ENCODE results near the gene CCDC8. TPM values are rescaled to one million over a fixed set of nuclear protein-coding genes. Genes with fewer than 3 reads are reported as not detected.
"Not testable (repeated sequence)": the region's sequence is repeated elsewhere in the genome, so short reads cannot be mapped to it uniquely, and the experiment has no call there.

The CCDC8 gene, protein sequence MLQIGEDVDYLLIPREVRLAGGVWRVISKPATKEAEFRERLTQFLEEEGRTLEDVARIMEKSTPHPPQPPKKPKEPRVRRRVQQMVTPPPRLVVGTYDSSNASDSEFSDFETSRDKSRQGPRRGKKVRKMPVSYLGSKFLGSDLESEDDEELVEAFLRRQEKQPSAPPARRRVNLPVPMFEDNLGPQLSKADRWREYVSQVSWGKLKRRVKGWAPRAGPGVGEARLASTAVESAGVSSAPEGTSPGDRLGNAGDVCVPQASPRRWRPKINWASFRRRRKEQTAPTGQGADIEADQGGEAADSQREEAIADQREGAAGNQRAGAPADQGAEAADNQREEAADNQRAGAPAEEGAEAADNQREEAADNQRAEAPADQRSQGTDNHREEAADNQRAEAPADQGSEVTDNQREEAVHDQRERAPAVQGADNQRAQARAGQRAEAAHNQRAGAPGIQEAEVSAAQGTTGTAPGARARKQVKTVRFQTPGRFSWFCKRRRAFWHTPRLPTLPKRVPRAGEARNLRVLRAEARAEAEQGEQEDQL
- total RNA-seq = not detected

DNA sequence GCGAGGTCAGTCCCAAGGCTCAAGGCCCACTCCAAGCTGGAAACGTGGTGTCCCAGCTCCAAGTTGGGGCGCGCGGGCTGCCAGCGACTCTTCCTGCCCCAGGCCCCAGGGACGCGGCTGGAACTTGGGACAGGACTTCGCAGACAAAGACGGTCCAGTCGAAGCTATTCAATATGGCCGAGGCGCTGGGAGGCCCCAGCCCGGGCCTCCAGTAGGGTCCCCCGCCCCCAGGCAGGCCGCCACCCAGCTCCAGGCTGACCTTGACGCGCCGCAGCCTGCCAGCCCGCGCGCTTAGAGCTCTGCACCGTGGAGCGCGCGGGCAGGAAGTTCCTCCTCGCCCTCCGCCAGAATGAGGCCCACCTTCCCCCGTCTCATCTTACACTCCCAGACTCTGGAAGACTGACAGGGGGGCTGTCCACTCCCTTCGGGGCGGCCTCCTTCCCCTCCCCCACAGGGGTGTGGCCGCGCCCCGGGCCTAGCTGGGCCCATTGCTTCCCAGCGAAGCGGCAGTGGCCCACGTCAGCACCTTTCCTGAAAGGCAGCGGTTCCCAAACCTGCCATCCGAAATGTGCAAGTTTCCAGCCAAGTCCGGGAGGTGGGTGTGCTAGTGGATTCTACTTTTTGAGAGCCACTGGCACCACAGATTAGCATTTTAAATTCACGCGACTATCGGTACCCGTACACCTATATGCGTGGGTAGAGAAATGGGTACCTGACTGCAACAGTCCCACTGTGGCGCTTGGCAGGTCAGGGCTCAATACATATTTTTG, at the start of gene CCDC8:
CCDC8 (minus strand) TSS at position 303 of the 770 bp plus-strand sequence. CDS start 754 bp downstream, outside the sequence.
- CTCF ChIA-PET = no interaction called here

DNA sequence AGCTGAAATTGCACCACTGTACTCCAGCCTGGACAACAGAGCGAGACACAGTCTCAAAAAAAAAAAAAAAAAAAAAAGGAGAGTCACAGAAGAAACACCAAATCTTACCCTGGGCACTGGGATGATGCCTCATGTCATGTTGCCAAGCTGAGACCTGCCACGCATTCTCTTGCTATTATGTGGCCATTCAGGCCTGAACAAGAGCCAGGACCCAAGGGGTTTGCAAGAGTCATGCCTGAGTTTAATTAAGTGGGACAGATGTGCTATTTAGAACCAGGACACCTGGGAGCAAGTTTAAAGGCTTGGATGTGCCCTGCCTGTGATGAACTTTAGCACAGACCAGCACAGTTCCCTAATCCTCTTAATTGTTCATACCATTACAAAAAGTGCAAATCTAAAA, 48.2 kb upstream of the CCDC8 start:
- CTCF ChIA-PET = interaction anchor here (1.0 kb wide), 1 partner anchor 10 kb away, joined by 3 read pairs; no protein-coding TSS in a partner anchor
- POLR2A ChIA-PET = no interaction called here

More for the DNA sequence above, at the start of gene CCDC8:
- POLR2A ChIA-PET = no interaction called here

DNA sequence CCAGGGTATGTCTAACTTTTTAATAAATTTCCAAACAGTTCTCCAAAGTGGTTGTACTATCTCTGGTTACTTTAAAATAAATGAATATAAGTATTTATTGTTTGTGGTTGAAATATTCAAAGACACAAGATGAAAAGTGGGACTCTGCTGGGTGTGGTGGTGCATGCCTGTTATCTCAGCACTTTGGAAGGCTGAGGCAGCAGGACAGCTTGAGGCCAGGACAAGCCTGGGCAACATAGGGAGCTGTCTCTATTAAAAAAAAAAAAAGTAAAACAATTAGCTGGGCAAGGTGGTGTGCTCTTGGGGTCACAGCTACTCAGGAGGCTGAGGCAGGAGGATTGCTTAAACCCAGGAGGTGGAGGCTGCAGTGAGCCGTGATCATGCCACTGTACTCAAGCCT, 47.6 kb upstream of the CCDC8 start:
- ChIA-PET POLR2A (no interaction called here), CTCF (interaction anchor here (1.0 kb wide), 1 partner anchor 10 kb away, joined by 3 read pairs; no protein-coding TSS in a partner anchor)

DNA sequence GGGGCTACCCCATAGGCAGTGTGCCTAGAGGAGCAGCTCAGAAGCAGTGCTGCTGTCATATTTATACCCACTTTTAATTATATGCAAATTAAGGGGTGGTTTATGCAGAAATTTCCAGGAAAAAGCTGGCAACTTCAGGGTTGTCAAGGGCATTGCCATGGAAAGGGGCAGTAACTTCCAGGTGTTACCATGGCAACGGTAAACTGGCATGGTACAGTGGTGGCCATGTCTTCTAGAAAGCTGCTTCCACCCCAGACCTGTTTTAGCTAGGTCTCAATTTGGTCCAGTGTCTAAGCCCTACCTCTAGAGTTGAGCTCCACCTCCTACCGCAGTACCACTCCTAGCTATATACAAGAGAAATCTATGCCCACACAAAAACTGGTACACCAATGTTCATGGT, 46.7 kb upstream of the CCDC8 start:
- CTCF ChIA-PET = no interaction called here
- POLR2A ChIA-PET = no interaction called here

DNA sequence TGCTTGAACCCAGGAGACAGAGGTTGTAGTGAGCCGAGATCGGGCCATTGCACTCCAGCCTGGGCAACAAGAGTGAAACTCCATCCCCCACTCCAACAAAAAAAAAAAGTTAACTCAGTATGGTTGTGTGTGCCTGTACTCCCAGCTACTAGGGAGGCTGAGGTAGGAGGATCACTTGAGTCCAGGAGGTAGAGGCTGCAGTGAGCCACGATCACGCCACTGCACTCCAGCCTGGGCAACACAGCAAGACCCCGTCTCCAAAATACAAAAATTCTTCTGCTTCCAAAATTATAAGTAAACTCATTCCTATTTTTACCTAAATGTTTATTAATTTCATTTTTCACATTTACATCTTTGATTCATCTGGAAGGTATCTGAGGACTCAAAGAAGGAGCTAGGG, 43.6 kb upstream of the CCDC8 start:
- CTCF ChIA-PET = no interaction called here
- POLR2A ChIA-PET = no interaction called here

DNA sequence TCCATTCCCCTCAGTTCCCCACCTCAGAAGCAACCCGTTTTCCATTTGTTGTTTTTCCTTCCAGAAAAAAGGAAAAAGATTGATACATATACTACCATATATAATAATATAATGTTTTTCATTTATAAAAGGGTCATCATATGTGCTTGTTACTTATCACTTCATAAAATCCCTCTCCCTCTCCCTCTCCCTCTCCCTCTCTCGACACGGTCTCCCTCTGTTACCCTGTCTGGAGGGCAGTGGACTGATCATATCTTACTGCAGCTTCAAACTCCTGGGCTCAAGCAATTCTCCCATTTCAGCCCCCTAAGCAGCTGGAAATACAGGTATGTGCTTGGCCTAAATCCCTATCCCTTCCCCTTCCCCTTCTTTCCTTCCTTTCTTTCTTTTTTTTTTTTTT, 40.9 kb upstream of the CCDC8 start:
- POLR2A ChIA-PET = no interaction called here
- CTCF ChIA-PET = interaction anchor here (0.7 kb wide), 1 partner anchor 40 kb away, joined by 3 read pairs; no protein-coding TSS in a partner anchor

DNA sequence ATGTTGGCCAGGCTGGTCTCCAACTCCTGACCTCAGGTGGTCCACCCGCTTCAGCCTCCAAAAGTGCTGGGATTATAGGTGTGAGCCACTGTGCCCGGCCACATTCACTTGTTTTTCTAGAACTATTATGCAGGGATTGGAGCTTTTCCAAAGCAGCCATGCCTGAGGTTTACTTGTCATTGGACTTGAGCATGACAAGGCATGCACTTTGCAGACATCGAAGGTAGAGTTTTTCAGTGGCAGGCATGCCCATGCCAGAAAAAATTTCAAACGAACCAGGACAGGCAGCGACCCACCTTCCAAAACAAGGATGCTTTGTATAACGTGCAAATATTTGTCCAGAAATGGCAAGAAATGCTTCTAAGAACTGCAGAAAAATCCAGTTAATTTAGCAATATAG, 40.3 kb upstream of the CCDC8 start:
- ChIA-PET CTCF (no interaction called here), POLR2A (no interaction called here)

DNA sequence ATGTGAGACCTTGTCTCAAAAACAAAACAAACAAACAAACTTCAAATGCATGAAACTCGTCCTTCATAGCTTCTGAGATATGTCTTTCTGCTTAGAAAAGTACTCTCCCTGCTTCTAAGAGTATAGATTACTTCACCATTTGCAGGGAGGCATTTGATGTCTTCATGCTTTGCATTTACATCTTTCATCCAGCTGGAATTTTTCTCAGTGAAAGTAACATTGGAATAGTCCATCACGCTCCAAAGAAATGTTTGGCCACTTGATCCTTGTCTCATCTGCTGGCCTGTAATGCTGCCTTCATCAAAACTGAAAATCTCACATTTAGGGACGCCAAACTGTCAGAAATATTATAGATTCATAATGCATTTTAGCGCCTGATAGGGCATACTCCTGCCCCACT, 38.8 kb upstream of the CCDC8 start:
- ChIA-PET CTCF (interaction anchor here (1.0 kb wide), 1 partner anchor 16 kb away, joined by 3 read pairs; no protein-coding TSS in a partner anchor), POLR2A (no interaction called here)

DNA sequence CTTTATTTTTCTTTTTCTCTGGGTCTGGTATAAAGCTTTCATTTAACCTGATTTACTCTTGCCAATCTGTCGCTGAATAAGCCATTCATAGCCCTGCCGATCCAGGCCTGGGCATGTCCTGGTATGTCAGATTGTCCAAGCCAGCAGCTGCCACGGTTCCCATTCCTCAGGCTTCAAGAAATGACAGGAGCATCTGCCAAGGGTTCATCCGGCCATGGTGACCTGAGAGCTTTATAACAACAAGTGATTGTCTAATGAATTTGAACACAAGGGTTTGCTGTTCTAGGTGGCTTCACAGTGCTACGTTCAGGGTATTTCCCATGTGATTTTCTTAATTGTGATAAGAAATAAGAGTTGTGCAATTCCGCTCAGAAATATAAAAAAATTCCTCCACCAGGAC, 38.0 kb upstream of the CCDC8 start:
- ChIA-PET CTCF (interaction anchor here (0.9 to 1.0 kb wide), 2 partner anchors 10 to 17 kb away, joined by 3 read pairs; no protein-coding TSS in a partner anchor), POLR2A (interaction anchor here (0.7 kb wide), 1 partner anchor 15 kb away, joined by 3 read pairs; no protein-coding TSS in a partner anchor)

DNA sequence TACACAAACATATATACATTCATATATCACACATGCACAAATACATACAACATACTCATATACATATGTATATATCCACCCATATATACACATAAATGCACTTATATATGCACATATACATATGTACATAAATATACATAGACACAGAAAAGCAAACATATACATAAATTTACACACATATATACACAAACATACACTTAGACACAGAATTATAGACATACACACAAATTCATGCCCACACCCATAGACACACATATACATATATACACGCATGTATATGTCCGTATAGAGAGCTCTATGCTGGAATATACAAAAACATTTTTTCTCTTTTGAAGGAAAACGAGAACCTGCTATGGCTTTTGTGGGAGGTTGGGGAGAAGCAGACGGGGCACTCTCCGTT, 37.4 kb upstream of the CCDC8 start:
- POLR2A ChIA-PET = no interaction called here
- CTCF ChIA-PET = interaction anchor here (0.9 kb wide), 1 partner anchor 11 kb away, joined by 3 read pairs; no protein-coding TSS in a partner anchor

DNA sequence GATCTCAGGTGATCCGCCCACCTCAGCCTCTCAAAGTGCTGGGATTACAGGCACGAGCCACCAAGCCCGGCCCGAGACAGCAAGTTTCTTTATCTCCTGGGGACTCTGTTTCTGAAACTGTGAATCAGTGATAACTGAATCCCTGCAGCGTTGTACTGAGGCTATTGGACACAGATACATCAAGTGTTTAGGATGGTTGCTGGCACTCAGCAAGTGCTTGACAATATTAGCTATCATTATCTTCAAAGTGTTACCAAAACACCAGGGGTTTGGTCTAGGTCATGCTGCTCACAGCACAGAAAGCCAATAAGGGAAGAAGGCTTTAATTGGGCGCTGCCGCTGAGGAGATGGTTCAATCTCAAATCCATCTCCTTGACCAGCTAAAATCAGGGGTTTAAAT, 35.9 kb upstream of the CCDC8 start:
- CTCF ChIA-PET = interaction anchor here (0.6 kb wide), 1 partner anchor 205 kb away, joined by 3 read pairs; no protein-coding TSS in a partner anchor
- POLR2A ChIA-PET = no interaction called here

DNA sequence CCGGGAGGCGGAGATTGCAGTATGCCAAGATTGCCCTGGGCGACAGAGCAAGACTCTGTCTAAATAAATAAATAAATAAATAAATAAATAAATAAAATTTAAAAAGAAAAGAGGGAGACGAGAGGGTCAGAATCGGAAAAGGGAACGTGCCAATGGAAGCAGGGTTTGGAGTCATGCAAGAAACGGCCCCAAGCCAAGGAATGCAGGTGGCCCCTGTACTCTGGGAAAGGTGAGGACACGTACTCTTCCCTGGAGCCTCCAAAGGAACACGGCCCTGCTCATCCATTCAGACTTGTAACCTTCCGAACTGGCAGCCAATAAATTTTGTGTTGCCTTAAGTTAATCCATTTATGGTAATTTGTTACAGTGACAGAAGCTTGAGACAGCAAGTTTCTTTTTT, 35.2 kb upstream of the CCDC8 start:
- CTCF ChIA-PET = interaction anchor here (0.6 kb wide), 2 partner anchors 25 to 205 kb away, joined by 3 read pairs; no protein-coding TSS in a partner anchor

DNA sequence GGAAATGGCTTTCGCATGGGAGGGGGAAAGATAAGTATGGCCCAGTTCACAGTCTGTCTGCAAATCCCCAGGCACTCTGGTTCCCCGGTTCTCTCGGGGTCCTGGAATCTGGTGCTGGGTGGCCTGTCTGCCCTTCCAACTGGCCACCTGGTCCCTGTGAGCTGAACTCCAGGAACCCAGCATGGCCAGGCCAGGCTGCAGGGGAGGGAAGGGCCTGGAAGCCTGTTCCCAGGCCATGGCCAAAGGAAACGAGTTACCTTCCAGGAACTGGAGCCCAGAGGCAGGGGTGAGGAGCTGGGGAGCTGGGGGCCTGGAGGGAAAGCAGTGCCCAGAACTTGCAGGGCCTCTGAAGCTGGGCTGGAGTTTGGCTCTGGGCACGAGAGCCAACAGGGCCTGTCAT, 34.5 kb upstream of the CCDC8 start:
- ChIA-PET CTCF (no interaction called here), POLR2A (no interaction called here)

More for the DNA sequence above, 35.2 kb upstream of the CCDC8 start:
- POLR2A ChIA-PET = no interaction called here

DNA sequence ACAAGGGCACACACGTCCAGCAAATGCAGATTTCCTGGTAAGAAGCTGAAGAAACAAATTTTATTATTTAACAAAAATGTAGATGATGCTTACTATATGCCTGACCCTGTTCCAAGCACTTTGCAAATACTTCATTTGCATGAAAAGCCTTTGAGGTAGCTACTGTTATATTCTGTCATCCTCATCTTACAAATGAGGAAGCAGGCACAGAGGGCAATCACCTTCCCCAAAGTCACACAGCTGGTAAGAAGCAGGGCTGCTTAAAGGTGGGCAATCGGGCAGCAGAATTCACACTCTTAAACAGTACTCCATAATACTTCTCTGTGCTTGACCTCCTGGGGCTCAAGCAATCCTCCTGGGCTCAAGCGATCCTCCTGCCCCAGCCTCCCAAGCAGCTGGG, 33.6 kb upstream of the CCDC8 start:
- POLR2A ChIA-PET = no interaction called here
- CTCF ChIA-PET = interaction anchor here (0.6 to 0.8 kb wide), 2 partner anchors 90 to 134 kb away, joined by 3 to 4 read pairs; no protein-coding TSS in a partner anchor

DNA sequence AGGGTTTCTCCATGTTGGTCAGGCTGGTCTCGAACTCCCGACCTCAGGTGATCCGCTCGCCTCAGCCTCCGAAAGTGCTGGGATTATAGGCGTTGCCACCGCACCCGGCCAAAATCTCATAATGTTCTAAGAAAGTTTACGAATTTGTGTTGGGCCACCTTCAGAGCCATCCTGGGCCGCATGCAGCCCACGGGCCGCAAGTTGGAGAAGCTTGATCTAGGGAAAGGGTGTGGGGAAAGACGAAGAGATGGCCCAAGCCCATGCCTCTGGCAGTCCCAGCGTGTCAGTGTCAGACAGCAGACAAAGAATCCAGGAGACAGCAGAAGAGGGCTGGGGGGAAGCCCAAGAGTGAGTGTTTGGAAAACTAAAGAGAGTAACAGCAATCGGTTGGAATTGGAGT, 32.7 kb upstream of the CCDC8 start:
- POLR2A ChIA-PET = interaction anchor here (0.6 kb wide), 1 partner anchor 12 kb away, joined by 3 read pairs; no protein-coding TSS in a partner anchor
- CTCF ChIA-PET = no interaction called here

DNA sequence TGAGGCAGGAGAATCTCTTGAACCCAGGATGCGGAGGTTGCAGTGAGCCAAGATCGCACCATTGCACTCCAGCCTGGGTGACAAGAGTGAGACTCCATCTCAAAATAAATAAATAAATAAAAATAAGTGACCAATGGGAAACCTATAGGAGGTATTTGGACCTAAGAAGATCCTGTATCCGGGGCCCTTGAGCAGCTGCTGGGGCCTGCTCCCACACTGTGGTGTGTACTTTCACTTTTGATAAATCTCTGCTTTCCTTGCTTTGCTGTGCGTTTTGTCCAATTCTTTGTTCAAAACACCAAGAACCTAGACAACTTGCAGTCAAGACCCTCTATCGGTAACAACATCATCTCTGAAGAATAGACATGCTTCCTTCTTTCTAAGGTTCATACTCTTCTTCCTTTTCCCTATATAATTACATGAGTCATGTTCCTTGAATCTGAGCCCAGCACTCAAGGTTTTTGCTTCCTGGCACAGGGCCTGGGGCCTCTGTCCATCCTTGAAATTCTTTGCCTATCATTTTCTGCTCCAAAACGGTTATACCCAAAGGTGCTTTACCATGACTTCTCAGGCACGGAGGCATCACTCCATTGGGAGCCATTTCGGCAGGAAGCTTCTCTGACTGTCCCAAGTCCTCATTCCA, 29.6 kb upstream of the CCDC8 start:
- CTCF ChIA-PET = interaction anchor here (0.6 to 0.7 kb wide), 2 partner anchors 46 to 1324 kb away, joined by 3 to 4 read pairs; no protein-coding TSS in a partner anchor
- POLR2A ChIA-PET = no interaction called here

DNA sequence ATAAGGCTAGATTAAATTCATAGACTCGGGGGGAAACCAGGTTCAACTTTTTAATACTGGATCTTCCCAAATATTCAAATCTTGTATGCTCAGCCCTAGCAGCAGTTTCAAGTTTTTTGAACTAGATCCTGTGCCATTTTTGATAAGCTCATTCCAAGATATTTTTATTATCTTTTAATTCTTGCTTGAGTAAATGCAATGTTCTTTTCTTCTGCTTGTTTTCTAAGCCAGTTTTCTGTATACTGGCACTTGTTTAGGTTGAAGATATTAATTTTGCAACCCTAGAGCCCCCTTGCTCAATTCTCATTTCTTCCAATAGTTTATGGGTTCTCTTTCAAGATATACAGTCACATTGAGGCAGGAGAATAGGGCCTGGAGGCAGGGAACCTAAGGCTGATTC, 28.5 kb upstream of the CCDC8 start:
- ChIA-PET CTCF (interaction anchor here (0.6 kb wide), 1 partner anchor 45 kb away, joined by 4 read pairs; no protein-coding TSS in a partner anchor), POLR2A (no interaction called here)

DNA sequence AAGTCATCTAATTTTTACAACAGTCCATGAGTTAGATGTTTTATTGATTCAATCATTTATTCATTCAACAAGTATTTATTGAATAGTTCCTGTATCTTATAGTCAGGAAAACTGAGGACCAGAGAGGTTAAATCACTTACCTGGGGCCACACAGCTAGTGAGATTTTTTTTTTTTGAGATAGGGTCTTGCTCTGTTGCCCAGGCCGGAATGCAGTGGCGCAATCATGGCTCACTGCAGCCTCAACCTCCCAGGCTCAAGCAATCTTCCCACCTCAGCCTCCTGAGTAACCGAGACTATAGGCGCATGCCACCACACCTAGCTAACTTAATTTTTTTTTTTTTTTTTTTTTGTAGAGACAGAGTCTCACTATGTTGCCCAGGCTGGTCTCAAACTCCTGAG, 22.3 kb upstream of the CCDC8 start:
- POLR2A ChIA-PET, CTCF ChIA-PET: not testable (repeated sequence)

DNA sequence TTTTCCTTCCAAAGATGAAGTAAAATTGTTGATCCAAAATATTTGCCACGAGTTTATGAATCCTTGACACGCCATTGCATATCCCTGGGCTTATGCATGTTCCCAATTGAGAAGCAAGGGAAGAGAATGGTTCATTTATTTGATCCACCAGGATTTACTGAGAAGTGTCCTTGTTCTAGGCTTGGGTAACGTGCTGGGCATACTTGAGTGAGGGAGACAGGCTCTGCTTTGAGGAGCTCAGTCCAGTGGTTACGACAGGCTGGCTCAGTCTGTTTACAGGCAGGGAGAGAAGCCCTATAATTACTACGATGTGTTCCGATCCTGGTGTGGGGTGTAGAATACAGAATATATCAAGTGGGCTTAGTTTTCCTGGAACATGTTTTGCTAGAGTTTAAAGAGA, 21.6 kb upstream of the CCDC8 start:
- POLR2A ChIA-PET = no interaction called here

DNA sequence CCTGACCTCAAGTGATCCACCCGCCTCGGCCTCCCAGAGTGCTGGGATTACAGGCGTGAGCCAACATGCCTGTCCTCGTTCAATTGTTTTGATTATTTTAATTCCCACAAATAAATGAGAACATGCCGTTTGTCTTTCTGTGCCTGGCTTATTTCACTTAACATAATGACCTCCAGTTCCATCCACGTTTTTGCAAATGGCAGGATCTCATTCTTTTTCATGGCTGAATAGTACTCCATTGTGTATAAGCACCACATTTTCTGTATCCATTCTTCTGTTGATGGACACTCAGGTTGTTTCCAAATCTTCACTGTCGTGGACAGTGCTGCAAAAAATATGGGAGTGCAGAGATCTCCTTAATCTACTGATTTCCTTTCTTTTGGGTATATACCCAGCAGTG, 20.1 kb upstream of the CCDC8 start:
- CTCF ChIA-PET = interaction anchor here (0.7 to 1.0 kb wide), 2 partner anchors 38 to 87 kb away, joined by 3 to 5 read pairs; partner anchors contain the start of gene PPP5C
- POLR2A ChIA-PET = not testable (repeated sequence)

More for the DNA sequence above, 21.6 kb upstream of the CCDC8 start:
- CTCF ChIA-PET = no interaction called here
